Measurements from ENCODE around the gene DNAJB4. TPM values are rescaled to one million over a fixed set of nuclear protein-coding genes. Genes with fewer than 3 reads are reported as not detected.

DNAJB4 gene
- total and polyA plus RNA-seq, 2 of the 8 experiments (the other 6 are each of a cell fraction or from before 2014, with no cell fraction given): 6.6 to 21.8 TPM

GRCh38 chr1:78006521-78006920, 1.8 kb downstream of the DNAJB4 start:
- no peaks in the 10 kb centered on the region for H3K9me3 ChIP-seq (ENCODE audit: insufficient read depth in 2 of 2, low read depth in 1 of 2, low read length in 1 of 2)
- no peak overlapping the region for H3K9ac ChIP-seq (replicated peaks in 1 of 4; ENCODE audit: extremely low read depth in 1 of 4, low read depth in 3 of 4, low read length in 3 of 4)
- no peak overlapping the region for H2AK5ac ChIP-seq (ENCODE audit: low read depth, low read length)
- no peak overlapping the region for H2BK12ac ChIP-seq (ENCODE audit: low read depth, low read length)
- H4K91ac ChIP-seq (replicated peaks; ENCODE audit: insufficient read length, low read length): no peak overlapping the region
- TF ChIP-seq CBX5 (IDR thresholded peaks at IDR 0.05; ENCODE audit: low read depth, low read length) (no peak), GABPA (IDR thresholded peaks at IDR 0.05; ENCODE audit: borderline replicate concordance, insufficient read depth, low read length) (no peak), TBP (IDR thresholded peaks at IDR 0.05; ENCODE audit: low read depth, low read length) (no peak), EP300 (IDR thresholded peaks at IDR 0.05; ENCODE audit: borderline replicate concordance in 1 of 2, low read depth in 2 of 2, low read length in 2 of 2) (no peak), EGR1 (IDR thresholded peaks at IDR 0.05; ENCODE audit: borderline replicate concordance, low read depth, low read length) (no peak), CTCF (IDR thresholded peaks at IDR 0.05; ENCODE audit: control extremely low read depth in 1 of 3, insufficient read depth in 1 of 3, low read depth in 1 of 3, low read length in 3 of 3) (no peak), CHD2 (IDR thresholded peaks at IDR 0.05; ENCODE audit: low read length) (no peak), KDM4A (IDR thresholded peaks at IDR 0.05; ENCODE audit: low read depth, low read length, severe bottlenecking) (no peak), CHD1 (IDR thresholded peaks at IDR 0.05; ENCODE audit: low read depth, low read length) (no peak), PHF8 (conservative IDR thresholded peaks at IDR 0.05; ENCODE audit: low read depth, low read length) (no peak), SIX5 (IDR thresholded peaks at IDR 0.05; ENCODE audit: low read depth, low read length) (no peak), ASH2L (IDR thresholded peaks at IDR 0.05; ENCODE audit: low read length) (no peak)
- no peak overlapping the region for H2AFZ ChIP-seq (ENCODE audit: low read length)
- no peak overlapping the region for H3K4me3 ChIP-seq (ENCODE audit: extremely low read depth in 1 of 4, insufficient read depth in 2 of 4, low read depth in 3 of 4, low read length in 4 of 4)
- DNase-seq (ENCODE audit: low read depth in 1 of 2, low spot score in 2 of 2) (no peak), FAIRE-seq (no peak)
- H3K4me1 ChIP-seq (replicated peaks in 1 of 4; ENCODE audit: control insufficient read depth in 3 of 4, insufficient read depth in 4 of 4, low read length in 3 of 4): peaks cover 0 to 5% (median 3%) of the 10 kb centered on the region in 4 experiments; a peak in 3 of 7 replicates
- H3K27ac ChIP-seq (ENCODE audit: low read depth, low read length): no peak overlapping the region
- H3K14ac ChIP-seq (ENCODE audit: insufficient read length): no peak overlapping the region
- H4K8ac ChIP-seq (ENCODE audit: extremely low read depth, insufficient read depth, low read length): no peak overlapping the region
- no peaks in the 10 kb centered on the region for H3K79me1 ChIP-seq (ENCODE audit: low read depth, low read length)
- no peak overlapping the region for H3K18ac ChIP-seq (ENCODE audit: extremely low read depth, low read length)
- no peak overlapping the region for H3K56ac ChIP-seq (replicated peaks; ENCODE audit: insufficient read length, low read depth, low read length)
- H4K20me1 ChIP-seq (replicated peaks in 1 of 2; ENCODE audit: control insufficient read depth in 1 of 2, insufficient read depth in 2 of 2, low read length in 2 of 2): no peaks in the 10 kb centered on the region
- H3K23me2 ChIP-seq (ENCODE audit: low read depth, low read length): 0 out of 2 replicates have a peak, but pooled peaks cover 2% of the 10 kb centered on the region
- POLR2A ChIA-PET (ENCODE audit: partially characterized antibody): interaction anchor here (1.0 to 8.6 kb wide), 4 partner anchors 12 to 28 kb away, joined by 3 to 180 read pairs (median 28); partner anchors contain the start of gene FUBP1
- no peak overlapping the region for H2BK20ac ChIP-seq (ENCODE audit: low read length)
- no peak overlapping the region for H4K5ac ChIP-seq (ENCODE audit: insufficient read length, low read depth, low read length)
- no peaks in the 10 kb centered on the region for H3K36me3 ChIP-seq (ENCODE audit: control insufficient read depth in 2 of 4, insufficient read depth in 4 of 4, low read length in 3 of 4)
- CTCF ChIA-PET (ENCODE audit: partially characterized antibody): interaction anchor here (0.7 to 2.9 kb wide), 3 partner anchors 21 to 121 kb away, joined by 3 to 15 read pairs (median 3); no protein-coding TSS in a partner anchor
- H3K79me2 ChIP-seq (ENCODE audit: control insufficient read depth in 1 of 2, insufficient read depth in 2 of 2, low read length in 2 of 2): peaks cover 0 to 5% of the 10 kb centered on the region in 2 experiments; a peak in 2 of 4 replicates
- no peak overlapping the region for H3K4me2 ChIP-seq (ENCODE audit: insufficient read depth in 1 of 2, low read depth in 2 of 2, low read length in 2 of 2)
- H3K4ac ChIP-seq (replicated peaks; ENCODE audit: insufficient read length, low read depth, low read length): no peak overlapping the region
- H2BK15ac ChIP-seq (ENCODE audit: low read length): no peak overlapping the region
- H2BK5ac ChIP-seq (ENCODE audit: low read depth, low read length): no peak overlapping the region
- H3K27me3 ChIP-seq (replicated peaks in 1 of 4; ENCODE audit: control insufficient read depth in 3 of 4, extremely low read depth in 1 of 4, insufficient read depth in 3 of 4, low read length in 3 of 4): no peaks in the 10 kb centered on the region
- H3K23ac ChIP-seq (ENCODE audit: insufficient read length): no peak overlapping the region
- no peak overlapping the region for H2BK120ac ChIP-seq (replicated peaks; ENCODE audit: low read depth, low read length)
